ENCODE measurements around the gene HSD17B4.
"Not testable (repeated sequence)": the region's sequence is repeated elsewhere in the genome, so short reads cannot be mapped to it uniquely, and the experiment has no call there.

HSD17B4 gene

GRCh38 chr5:119452373-119453039 lies at the start of gene HSD17B4:
Gene HSD17B4, plus strand, starts transcription at chr5:119452497. Its CDS starts 79 bp downstream, at chr5:119452576.
- DNase-seq = peak; percentile 55

GRCh38 chr5:119402555-119402954 lies 49.7 kb upstream of the HSD17B4 start:
- no peak for DNase-seq

GRCh38 chr5:119404033-119404432 lies 48.3 kb upstream of the HSD17B4 start:
- no peak for DNase-seq

- DNase-seq = no peak
Measured at GRCh38 chr5:119405419-119405818, 46.9 kb upstream of the HSD17B4 start.

- no peak for DNase-seq
Measured at GRCh38 chr5:119406551-119407110, 45.7 kb upstream of the HSD17B4 start.

- no peak for DNase-seq
Measured at GRCh38 chr5:119409235-119409815, 43.0 kb upstream of the HSD17B4 start.

- DNase-seq = no peak
Measured at GRCh38 chr5:119410448-119411159, 41.7 kb upstream of the HSD17B4 start.

- peak; percentile 82 for DNase-seq
Measured at GRCh38 chr5:119411361-119412278, 40.7 kb upstream of the HSD17B4 start.

GRCh38 chr5:119412279-119413227 lies 39.7 kb upstream of the HSD17B4 start:
- no peak for DNase-seq

GRCh38 chr5:119414124-119414734 lies 38.1 kb upstream of the HSD17B4 start:
- not testable (repeated sequence) for DNase-seq

GRCh38 chr5:119417891-119418605 lies 34.2 kb upstream of the HSD17B4 start:
- DNase-seq = no peak

- no peak for DNase-seq
Measured at GRCh38 chr5:119418606-119419100, 33.6 kb upstream of the HSD17B4 start.

GRCh38 chr5:119420169-119420568 lies 32.1 kb upstream of the HSD17B4 start:
- no peak for DNase-seq

GRCh38 chr5:119426057-119426456 lies 26.2 kb upstream of the HSD17B4 start:
- DNase-seq = no peak

GRCh38 chr5:119427060-119427459 lies 25.2 kb upstream of the HSD17B4 start:
- DNase-seq = no peak

- DNase-seq = not testable (repeated sequence)
Measured at GRCh38 chr5:119427596-119427995, 24.7 kb upstream of the HSD17B4 start.

GRCh38 chr5:119428166-119428565 lies 24.1 kb upstream of the HSD17B4 start:
- DNase-seq = not testable (repeated sequence)

- not testable (repeated sequence) for DNase-seq
Measured at GRCh38 chr5:119428574-119428973, 23.7 kb upstream of the HSD17B4 start.

- DNase-seq = not testable (repeated sequence)
Measured at GRCh38 chr5:119432674-119433237, 19.5 kb upstream of the HSD17B4 start.

All from NCI-H748 treated with DMSO at 0.1 percent for 48 hours (cell line).